HG03039 (cell line): ENCODE results near the gene NCAPD2.
A peak's percentile ranks its signal among the peaks of the same experiment; 100 is the strongest.
"Not testable (repeated sequence)": the region's sequence is repeated elsewhere in the genome, so short reads cannot be mapped to it uniquely, and the experiment has no call there.

Source experiments
- ATAC-seq: cut with Tn5 transposase; IDR thresholded peaks from one replicate; pipeline ENCODE4 v1.9.1; 2021; ENCODE audit warnings: mild to moderate bottlenecking, moderate library complexity; ENCODE audit not compliant: unreplicated experiment

NCAPD2 gene

DNA sequence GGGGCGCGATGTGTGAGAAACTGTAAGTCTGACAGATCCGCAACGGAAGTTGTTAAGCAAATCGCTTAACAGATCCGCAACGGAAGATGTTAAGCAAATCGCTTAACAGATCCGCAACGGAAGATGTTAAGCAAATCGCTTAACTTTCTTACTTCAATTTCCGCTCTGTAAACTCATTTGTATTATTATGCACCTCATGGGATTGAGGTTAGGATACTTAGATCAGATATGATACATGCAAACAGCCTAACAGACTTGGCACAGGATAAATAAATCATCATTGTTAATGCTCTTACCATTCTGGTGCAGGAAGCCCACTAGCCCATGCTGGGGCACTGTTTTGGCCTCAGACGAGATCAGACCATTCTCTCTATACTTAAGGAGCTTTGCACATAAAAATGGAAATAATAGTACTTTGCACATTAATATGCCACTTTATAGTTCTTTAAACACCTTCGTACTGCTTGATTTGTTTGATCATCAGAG, 399 bp downstream of the NCAPD2 start:
- ATAC-seq, result no peak

GRCh38 chr12:6494968-6495367, 1.1 kb downstream of the NCAPD2 start:
- no peak for ATAC-seq

GRCh38 chr12:6497291-6497690, 3.4 kb downstream of the NCAPD2 start:
- not testable (repeated sequence) for ATAC-seq

DNA sequence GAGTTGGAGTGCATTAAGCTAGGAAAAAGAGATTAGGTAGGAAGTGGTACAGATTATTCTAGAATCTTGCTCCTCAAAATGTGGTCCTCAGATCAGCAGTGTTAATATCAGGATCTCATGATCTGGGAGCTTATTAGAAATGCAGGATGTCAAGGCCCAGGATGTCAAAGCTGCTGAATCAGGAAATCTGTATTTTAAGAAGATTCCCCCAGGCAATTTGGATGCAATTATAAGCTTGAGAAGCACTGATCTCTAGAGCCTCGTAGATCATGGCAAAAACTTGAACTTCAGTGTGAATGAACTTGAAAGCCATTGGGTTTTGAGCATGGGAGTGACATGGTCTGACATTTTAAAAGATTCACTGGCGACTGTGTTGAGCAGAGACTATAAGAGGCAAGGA, 6.6 kb downstream of the NCAPD2 start:
- ATAC-seq, result no peak

- no peak for ATAC-seq
These were observed 13.4 kb downstream of the NCAPD2 start for GRCh38 chr12:6507102-6507998.

- no peak for ATAC-seq
These were observed 14.2 kb downstream of the NCAPD2 start for GRCh38 chr12:6508087-6508486.

GRCh38 chr12:6520186-6520585, 26.3 kb downstream of the NCAPD2 start:
- no peak for ATAC-seq

GRCh38 chr12:6522193-6522592, 28.3 kb downstream of the NCAPD2 start:
- no peak for ATAC-seq

- no peak for ATAC-seq
These were observed 29.8 kb downstream of the NCAPD2 start for GRCh38 chr12:6523708-6524107.

- ATAC-seq, result no peak
These were observed 30.7 kb downstream of the NCAPD2 start for GRCh38 chr12:6524648-6525047.

- no peak for ATAC-seq
These were observed 32.3 kb downstream of the NCAPD2 start for GRCh38 chr12:6526201-6526600.

DNA sequence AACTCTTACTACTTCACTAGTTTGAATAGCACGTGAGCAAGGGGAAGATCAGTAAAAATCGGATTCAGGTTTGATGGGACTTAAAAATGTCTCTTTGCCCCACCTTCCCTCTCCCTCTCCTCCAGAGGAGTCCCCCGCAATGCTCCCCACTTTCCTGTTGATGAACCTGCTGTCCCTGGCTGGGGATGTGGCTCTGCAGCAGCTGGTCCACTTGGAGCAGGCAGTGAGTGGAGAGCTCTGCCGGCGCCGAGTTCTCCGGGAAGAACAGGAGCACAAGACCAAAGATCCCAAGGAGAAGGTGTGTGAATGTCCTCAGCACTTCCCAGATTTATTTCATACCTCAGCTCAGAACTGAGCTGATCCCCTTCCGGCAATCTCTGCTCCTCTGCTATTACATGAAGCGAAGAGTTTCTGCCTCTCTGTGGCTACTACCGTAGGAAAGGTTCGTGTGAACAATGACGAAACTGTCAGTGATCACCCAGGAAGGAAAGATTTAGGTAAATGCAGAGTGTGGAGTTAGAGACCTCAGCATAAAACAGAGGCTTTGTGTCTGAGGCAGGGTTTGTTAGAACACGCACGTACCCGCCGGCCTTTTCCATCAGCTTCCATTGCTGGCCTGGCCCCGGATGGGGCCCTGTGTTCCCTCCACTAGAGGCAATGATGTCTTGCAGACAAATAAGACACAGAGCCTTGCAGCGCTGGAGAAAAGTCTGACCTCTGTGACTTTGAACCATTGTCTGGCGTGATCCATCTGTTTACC, 33.0 kb downstream of the NCAPD2 start:
- ATAC-seq, result no peak

DNA sequence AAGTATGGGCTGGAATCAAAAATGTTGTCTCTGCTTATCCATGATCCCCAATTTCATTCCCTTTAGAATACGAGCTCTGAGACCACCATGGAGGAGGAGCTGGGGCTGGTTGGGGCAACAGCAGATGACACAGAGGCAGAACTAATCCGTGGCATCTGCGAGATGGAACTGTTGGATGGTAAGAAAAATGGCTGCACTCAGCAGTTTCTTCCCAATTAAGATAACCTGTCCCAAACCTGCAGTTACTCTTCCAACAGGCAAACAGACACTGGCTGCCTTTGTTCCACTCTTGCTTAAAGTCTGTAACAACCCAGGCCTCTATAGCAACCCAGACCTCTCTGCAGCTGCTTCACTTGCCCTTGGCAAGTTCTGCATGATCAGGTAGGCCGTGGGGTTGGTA, 33.8 kb downstream of the NCAPD2 start:
- no peak for ATAC-seq

GRCh38 chr12:6528539-6529235, 34.8 kb downstream of the NCAPD2 start:
- ATAC-seq, result no peak

DNA sequence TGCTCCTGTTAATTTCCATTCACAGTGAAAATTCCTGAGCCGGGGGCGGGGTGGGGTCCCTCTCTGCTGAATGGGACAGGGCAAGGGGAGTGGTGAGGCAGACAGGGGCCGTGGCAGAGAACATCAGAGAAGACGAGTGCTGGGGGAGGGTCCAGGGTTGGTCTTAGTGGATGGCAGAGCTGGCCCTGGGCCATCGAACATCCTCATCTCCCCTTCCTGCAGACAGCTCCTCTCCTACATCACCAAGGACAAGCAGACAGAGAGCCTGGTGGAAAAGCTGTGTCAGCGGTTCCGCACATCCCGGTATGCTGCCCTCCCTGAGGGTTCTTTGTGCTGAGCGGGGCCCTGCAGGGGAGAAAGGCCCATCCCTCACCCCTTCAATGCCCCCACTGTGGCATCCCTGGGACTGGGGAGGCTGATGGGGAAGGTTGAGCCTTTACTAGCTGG, 35.4 kb downstream of the NCAPD2 start:
- no peak for ATAC-seq

- ATAC-seq, result no peak
These were observed 36.8 kb downstream of the NCAPD2 start for GRCh38 chr12:6530576-6531260.

DNA sequence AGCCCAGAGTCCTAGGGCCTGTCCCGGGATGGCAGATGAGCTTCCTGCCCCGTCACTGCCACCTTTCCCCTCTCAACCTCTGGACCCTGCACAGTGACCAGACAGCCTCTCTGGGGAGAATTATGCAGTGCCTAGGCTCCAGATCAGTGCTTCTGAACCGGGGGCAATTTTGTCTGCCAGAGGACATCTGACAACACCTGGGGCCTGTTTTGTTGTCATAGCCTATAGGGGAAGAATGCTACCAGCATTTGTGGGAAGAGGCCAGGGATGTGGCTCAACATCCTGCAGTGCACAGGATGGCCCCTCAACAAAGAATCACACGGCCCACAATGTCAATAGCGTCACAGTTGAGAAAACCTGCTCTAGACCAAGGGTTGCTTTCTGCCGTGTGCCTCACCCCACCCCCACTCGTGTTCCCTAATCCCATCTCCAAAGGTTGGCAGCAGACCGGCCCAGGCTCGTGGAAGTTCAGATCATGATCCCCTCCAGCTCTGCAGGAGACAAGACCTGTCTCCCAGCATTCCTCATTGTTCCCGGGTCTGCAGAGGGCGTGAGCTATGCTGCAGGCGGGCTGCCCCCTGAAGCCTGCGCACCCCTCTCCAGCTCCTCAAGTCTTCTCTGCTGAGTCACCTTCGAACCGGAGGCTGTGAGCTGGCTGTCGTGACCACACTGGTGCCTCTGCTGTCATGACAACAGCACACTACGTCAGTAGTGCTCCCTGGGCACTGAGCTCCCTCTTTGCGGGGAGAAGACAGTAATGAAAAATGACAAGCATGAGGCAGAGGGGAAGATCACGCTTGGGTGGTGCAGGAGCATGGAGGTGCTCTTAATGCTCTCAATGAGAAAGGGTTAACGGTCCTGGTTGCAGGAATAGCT, 38.4 kb downstream of the NCAPD2 start:
- no peak for ATAC-seq

DNA sequence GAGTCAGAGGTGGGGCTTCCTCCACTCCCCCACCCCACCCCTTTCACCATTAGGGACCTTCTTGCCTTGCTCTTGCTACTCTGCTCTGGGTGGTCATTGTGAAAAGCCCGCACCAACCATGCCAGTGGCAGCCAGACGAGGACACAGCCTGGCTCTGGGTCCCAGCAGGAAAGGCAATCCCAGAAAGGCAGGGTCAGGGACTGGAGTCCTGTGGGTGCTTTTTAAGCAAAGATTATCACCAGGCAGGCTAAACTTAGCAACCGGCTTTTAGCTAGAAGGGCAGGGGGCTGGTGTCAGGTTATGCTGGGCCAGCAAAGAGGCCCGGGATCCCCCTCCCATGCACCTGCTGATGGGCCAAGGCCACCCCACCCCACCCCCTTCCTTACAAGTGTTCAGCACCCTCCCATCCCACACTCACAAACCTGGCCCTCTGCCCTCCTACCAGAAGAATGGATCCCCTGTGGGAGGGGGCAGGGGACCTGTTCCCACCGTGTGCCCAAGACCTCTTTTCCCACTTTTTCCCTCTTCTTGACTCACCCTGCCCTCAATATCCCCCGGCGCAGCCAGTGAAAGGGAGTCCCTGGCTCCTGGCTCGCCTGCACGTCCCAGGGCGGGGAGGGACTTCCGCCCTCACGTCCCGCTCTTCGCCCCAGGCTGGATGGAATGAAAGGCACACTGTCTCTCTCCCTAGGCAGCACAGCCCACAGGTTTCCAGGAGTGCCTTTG, 39.2 kb downstream of the NCAPD2 start:
- peak; percentile 3 for ATAC-seq

GRCh38 chr12:6533653-6533922, 39.7 kb downstream of the NCAPD2 start:
- no peak for ATAC-seq
